Uterus (tissue), 2 donors: Measurements from ENCODE around the gene CTRB1.

ENCODE experiments used
- POLR2A ChIP-seq, 2 donors: fragments of 450-650 bp; IDR thresholded peaks; one replicate each; pipeline ENCODE4 v1.6.1; 2016; ENCODE audit warnings: antibody characterized with exemption in 2 of 2, mild to moderate bottlenecking in 1 of 2, moderate library complexity in 1 of 2
- TF ChIP-seq, protein P1 (sequence below), 4 experiments: fragments of 200-600 bp in 2 of 4; fragments of 450-650 bp in 2 of 4; sonication (generic) in 2 of 4; IDR thresholded peaks; one replicate each; pipeline ENCODE4 v1.5.1; 2016 to 2019; ENCODE audit warnings: antibody characterized with exemption in 4 of 4, mild to moderate bottlenecking in 2 of 4, moderate library complexity in 1 of 4

DNA sequence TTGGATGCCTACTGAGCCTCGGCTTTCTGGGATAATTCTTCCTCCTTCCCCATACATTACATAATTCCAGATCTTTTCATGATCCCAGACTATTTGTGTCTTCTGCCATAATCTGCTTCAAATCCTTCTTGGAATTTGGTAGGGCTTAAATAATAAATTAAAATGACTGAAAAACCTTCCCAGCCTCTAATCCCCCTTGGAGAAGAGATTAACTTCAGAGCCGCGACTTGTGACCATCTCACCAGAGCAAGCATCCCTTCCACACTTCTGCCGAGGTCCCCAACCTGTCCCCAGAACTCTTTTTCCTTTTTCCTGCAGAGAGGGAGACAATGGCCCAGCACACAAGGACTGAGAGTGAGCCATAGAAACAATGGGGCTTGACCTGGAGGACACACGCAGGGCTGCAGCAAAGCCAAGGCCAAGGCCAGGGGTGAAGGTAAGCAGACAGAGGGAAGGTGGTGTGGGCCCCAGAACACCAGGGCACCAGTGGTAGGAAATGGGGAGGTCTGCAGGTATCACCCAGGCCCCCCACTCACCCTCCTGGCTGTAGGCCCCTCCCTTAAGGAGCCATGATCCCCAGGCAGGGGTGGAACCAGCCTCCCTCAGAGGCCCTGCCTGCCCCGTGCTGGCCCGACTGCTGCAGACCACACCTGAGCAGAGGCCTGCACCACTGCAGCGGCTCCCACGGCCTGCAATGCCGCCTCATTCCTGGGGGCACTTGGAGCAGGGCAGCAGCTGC lies 42.2 kb downstream of the CTRB1 start:
- TF ChIP-seq, protein P1, sequence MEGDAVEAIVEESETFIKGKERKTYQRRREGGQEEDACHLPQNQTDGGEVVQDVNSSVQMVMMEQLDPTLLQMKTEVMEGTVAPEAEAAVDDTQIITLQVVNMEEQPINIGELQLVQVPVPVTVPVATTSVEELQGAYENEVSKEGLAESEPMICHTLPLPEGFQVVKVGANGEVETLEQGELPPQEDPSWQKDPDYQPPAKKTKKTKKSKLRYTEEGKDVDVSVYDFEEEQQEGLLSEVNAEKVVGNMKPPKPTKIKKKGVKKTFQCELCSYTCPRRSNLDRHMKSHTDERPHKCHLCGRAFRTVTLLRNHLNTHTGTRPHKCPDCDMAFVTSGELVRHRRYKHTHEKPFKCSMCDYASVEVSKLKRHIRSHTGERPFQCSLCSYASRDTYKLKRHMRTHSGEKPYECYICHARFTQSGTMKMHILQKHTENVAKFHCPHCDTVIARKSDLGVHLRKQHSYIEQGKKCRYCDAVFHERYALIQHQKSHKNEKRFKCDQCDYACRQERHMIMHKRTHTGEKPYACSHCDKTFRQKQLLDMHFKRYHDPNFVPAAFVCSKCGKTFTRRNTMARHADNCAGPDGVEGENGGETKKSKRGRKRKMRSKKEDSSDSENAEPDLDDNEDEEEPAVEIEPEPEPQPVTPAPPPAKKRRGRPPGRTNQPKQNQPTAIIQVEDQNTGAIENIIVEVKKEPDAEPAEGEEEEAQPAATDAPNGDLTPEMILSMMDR (IDR thresholded peaks at IDR 0.05) = no peak
- TF ChIP-seq POLR2A (IDR thresholded peaks at IDR 0.05) = no peak
